ENCODE results near the gene TJP1. TPM values are rescaled to one million over a fixed set of nuclear protein-coding genes. Genes with fewer than 3 reads are reported as not detected.

TJP1 gene
- polyA plus RNA-seq, 4 donors: 19.5 to 61.8 (median 29.8) TPM

GRCh38 chr15:29860872-29861271 lies 38.6 kb upstream of the TJP1 start:
- Histone ChIP-seq H3K4me3 (ENCODE audit: low read depth in 1 of 3, low read length in 3 of 3) (no peak overlapping the region), H3K9me3 (ENCODE audit: control insufficient read depth in 2 of 2, insufficient read depth in 1 of 2, low read depth in 1 of 2, low read length in 1 of 2) (no peaks in the 10 kb centered on the region), H3K27ac (ENCODE audit: low read depth in 1 of 3, low read length in 2 of 3) (no peak overlapping the region), H3K4me1 (ENCODE audit: control insufficient read depth in 3 of 3, insufficient read depth in 2 of 3, low read depth in 1 of 3, low read length in 2 of 3) (no peaks in the 10 kb centered on the region), H3K27me3 (ENCODE audit: control insufficient read depth in 3 of 3, insufficient read depth in 3 of 3, low read length in 3 of 3) (no peaks in the 10 kb centered on the region), H3K36me3 (ENCODE audit: control insufficient read depth in 3 of 3, insufficient read depth in 2 of 3, low read depth in 1 of 3, low read length in 3 of 3) (no peaks in the 10 kb centered on the region)
- no peak for DNase-seq
- no peak for FAIRE-seq
- WGBS, 3 donors: 71 to 87% (median 80%) methylated on average over 2 of the region's 2 CpGs

GRCh38 chr15:29859973-29860715 lies 37.9 kb upstream of the TJP1 start:
- no peak for DNase-seq
- no peaks in the 10 kb centered on the region for H3K4me1 ChIP-seq (ENCODE audit: control insufficient read depth in 3 of 3, insufficient read depth in 2 of 3, low read depth in 1 of 3, low read length in 2 of 3)
- no peak overlapping the region for H3K4me3 ChIP-seq (ENCODE audit: low read depth in 1 of 3, low read length in 3 of 3)
- H3K27ac ChIP-seq (ENCODE audit: low read depth in 1 of 3, low read length in 2 of 3): no peak overlapping the region
- no peaks in the 10 kb centered on the region for H3K36me3 ChIP-seq (ENCODE audit: control insufficient read depth in 3 of 3, insufficient read depth in 2 of 3, low read depth in 1 of 3, low read length in 3 of 3)
- 83 to 86% (median 85%) methylated on average over 4 of the region's 4 CpGs for WGBS, 3 donors
- no peaks in the 10 kb centered on the region for H3K9me3 ChIP-seq (ENCODE audit: control insufficient read depth in 2 of 2, insufficient read depth in 1 of 2, low read depth in 1 of 2, low read length in 1 of 2)
- no peak for FAIRE-seq
- no peaks in the 10 kb centered on the region for H3K27me3 ChIP-seq (ENCODE audit: control insufficient read depth in 3 of 3, insufficient read depth in 3 of 3, low read length in 3 of 3)

GRCh38 chr15:29859293-29859692 lies 37.0 kb upstream of the TJP1 start:
- no peak overlapping the region for H3K4me3 ChIP-seq (ENCODE audit: low read depth in 1 of 3, low read length in 3 of 3)
- 44 to 54% (median 54%) methylated on average over 4 of the region's 4 CpGs for WGBS, 3 donors
- no peaks in the 10 kb centered on the region for H3K9me3 ChIP-seq (ENCODE audit: control insufficient read depth in 2 of 2, insufficient read depth in 1 of 2, low read depth in 1 of 2, low read length in 1 of 2)
- H3K4me1 ChIP-seq (ENCODE audit: control insufficient read depth in 3 of 3, insufficient read depth in 2 of 3, low read depth in 1 of 3, low read length in 2 of 3): no peaks in the 10 kb centered on the region
- no peaks in the 10 kb centered on the region for H3K36me3 ChIP-seq (ENCODE audit: control insufficient read depth in 3 of 3, insufficient read depth in 2 of 3, low read depth in 1 of 3, low read length in 3 of 3)
- no peak for FAIRE-seq
- no peak overlapping the region for H3K27ac ChIP-seq (ENCODE audit: low read depth in 1 of 3, low read length in 2 of 3)
- no peaks in the 10 kb centered on the region for H3K27me3 ChIP-seq (ENCODE audit: control insufficient read depth in 3 of 3, insufficient read depth in 3 of 3, low read length in 3 of 3)
- DNase-seq: no peak

GRCh38 chr15:29857221-29857789 lies 35.0 kb upstream of the TJP1 start:
- Histone ChIP-seq H3K27me3 (ENCODE audit: control insufficient read depth in 3 of 3, insufficient read depth in 3 of 3, low read length in 3 of 3) (no peaks in the 10 kb centered on the region), H3K4me1 (ENCODE audit: control insufficient read depth in 3 of 3, insufficient read depth in 2 of 3, low read depth in 1 of 3, low read length in 2 of 3) (no peaks in the 10 kb centered on the region), H3K36me3 (ENCODE audit: control insufficient read depth in 3 of 3, insufficient read depth in 2 of 3, low read depth in 1 of 3, low read length in 3 of 3) (no peaks in the 10 kb centered on the region), H3K4me3 (ENCODE audit: low read depth in 1 of 3, low read length in 3 of 3) (no peak overlapping the region), H3K9me3 (ENCODE audit: control insufficient read depth in 2 of 2, insufficient read depth in 1 of 2, low read depth in 1 of 2, low read length in 1 of 2) (no peaks in the 10 kb centered on the region), H3K27ac (ENCODE audit: low read depth in 1 of 3, low read length in 2 of 3) (no peak overlapping the region)
- WGBS, 3 donors: 60 to 77% (median 76%) methylated on average over 5 of the region's 5 CpGs
- no peak for FAIRE-seq
- DNase-seq: no peak

GRCh38 chr15:29854413-29854812 lies 32.1 kb upstream of the TJP1 start:
- no peak for DNase-seq
- Histone ChIP-seq H3K4me3 (ENCODE audit: low read depth in 1 of 3, low read length in 3 of 3) (no peak overlapping the region), H3K27ac (ENCODE audit: low read depth in 1 of 3, low read length in 2 of 3) (no peak overlapping the region), H3K9me3 (ENCODE audit: control insufficient read depth in 2 of 2, insufficient read depth in 1 of 2, low read depth in 1 of 2, low read length in 1 of 2) (no peaks in the 10 kb centered on the region), H3K4me1 (ENCODE audit: control insufficient read depth in 3 of 3, insufficient read depth in 2 of 3, low read depth in 1 of 3, low read length in 2 of 3) (no peaks in the 10 kb centered on the region), H3K36me3 (ENCODE audit: control insufficient read depth in 3 of 3, insufficient read depth in 2 of 3, low read depth in 1 of 3, low read length in 3 of 3) (no peaks in the 10 kb centered on the region), H3K27me3 (ENCODE audit: control insufficient read depth in 3 of 3, insufficient read depth in 3 of 3, low read length in 3 of 3) (no peaks in the 10 kb centered on the region)
- no peak for FAIRE-seq
- WGBS, 3 donors: 57 to 70% (median 68%) methylated on average over 6 of the region's 6 CpGs

DNA sequence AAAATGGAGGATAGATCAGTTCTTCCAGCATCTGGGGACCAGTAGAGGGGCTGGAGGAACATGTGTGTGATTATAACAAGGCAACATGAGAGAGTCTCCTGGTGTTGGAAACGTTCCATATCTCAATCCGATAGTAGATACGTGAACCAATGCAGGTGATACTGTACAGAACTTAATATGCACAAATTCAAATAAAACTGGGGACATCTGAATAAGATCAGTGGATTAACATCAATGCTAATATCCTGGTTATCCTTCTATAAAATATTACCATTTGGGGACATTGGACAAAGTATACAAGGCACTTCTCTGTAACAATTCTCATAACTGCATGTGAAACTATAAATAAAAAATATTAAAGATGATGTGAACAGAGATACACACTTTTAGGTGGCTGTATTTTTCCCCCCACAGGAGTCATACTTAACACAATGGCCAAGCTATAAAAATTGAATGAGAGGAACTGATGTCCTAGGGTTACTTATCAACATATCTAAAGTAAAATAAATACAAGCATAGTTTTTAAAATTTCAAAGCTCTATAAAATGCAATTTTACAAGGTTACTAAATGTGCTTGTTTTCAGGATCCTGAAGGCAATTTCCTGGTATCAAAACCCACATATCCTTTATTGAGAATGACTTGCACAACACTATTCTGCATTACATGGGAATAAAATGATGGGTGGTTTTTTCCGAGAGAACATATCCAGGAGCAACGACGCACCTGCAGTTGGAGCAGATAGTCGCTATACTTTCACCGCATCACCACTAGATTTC lies 31.1 kb upstream of the TJP1 start:
- Histone ChIP-seq H3K36me3 (ENCODE audit: control insufficient read depth in 3 of 3, insufficient read depth in 2 of 3, low read depth in 1 of 3, low read length in 3 of 3) (no peaks in the 10 kb centered on the region), H3K4me3 (ENCODE audit: low read depth in 1 of 3, low read length in 3 of 3) (no peak overlapping the region), H3K9me3 (ENCODE audit: control insufficient read depth in 2 of 2, insufficient read depth in 1 of 2, low read depth in 1 of 2, low read length in 1 of 2) (no peaks in the 10 kb centered on the region), H3K4me1 (ENCODE audit: control insufficient read depth in 3 of 3, insufficient read depth in 2 of 3, low read depth in 1 of 3, low read length in 2 of 3) (no peaks in the 10 kb centered on the region), H3K27ac (ENCODE audit: low read depth in 1 of 3, low read length in 2 of 3) (no peak overlapping the region), H3K27me3 (ENCODE audit: control insufficient read depth in 3 of 3, insufficient read depth in 3 of 3, low read length in 3 of 3) (no peaks in the 10 kb centered on the region)
- no peak for DNase-seq
- FAIRE-seq: no peak
- 82 to 86% (median 83%) methylated on average over 8 of the region's 8 CpGs for WGBS, 3 donors

GRCh38 chr15:29852201-29852600 lies 29.9 kb upstream of the TJP1 start:
- Histone ChIP-seq H3K27ac (ENCODE audit: low read depth in 1 of 3, low read length in 2 of 3) (no peak overlapping the region), H3K36me3 (ENCODE audit: control insufficient read depth in 3 of 3, insufficient read depth in 2 of 3, low read depth in 1 of 3, low read length in 3 of 3) (no peaks in the 10 kb centered on the region), H3K4me1 (ENCODE audit: control insufficient read depth in 3 of 3, insufficient read depth in 2 of 3, low read depth in 1 of 3, low read length in 2 of 3) (no peaks in the 10 kb centered on the region), H3K9me3 (ENCODE audit: control insufficient read depth in 2 of 2, insufficient read depth in 1 of 2, low read depth in 1 of 2, low read length in 1 of 2) (no peaks in the 10 kb centered on the region), H3K27me3 (ENCODE audit: control insufficient read depth in 3 of 3, insufficient read depth in 3 of 3, low read length in 3 of 3) (no peaks in the 10 kb centered on the region), H3K4me3 (ENCODE audit: low read depth in 1 of 3, low read length in 3 of 3) (no peak overlapping the region)
- DNase-seq: no peak
- WGBS, 3 donors: 83 to 89% (median 85%) methylated on average over 3 of the region's 3 CpGs
- no peak for FAIRE-seq

- WGBS, 3 donors: 90 to 98% (median 97%) methylated on average over 7 of the region's 7 CpGs
- H3K4me3 ChIP-seq (ENCODE audit: low read depth in 1 of 3, low read length in 3 of 3): no peak overlapping the region
- no peak overlapping the region for H3K27ac ChIP-seq (ENCODE audit: low read depth in 1 of 3, low read length in 2 of 3)
- H3K27me3 ChIP-seq (ENCODE audit: control insufficient read depth in 3 of 3, insufficient read depth in 3 of 3, low read length in 3 of 3): no peaks in the 10 kb centered on the region
- DNase-seq: no peak
- H3K4me1 ChIP-seq (ENCODE audit: control insufficient read depth in 3 of 3, insufficient read depth in 2 of 3, low read depth in 1 of 3, low read length in 2 of 3): no peaks in the 10 kb centered on the region
- H3K9me3 ChIP-seq (ENCODE audit: control insufficient read depth in 2 of 2, insufficient read depth in 1 of 2, low read depth in 1 of 2, low read length in 1 of 2): no peaks in the 10 kb centered on the region
- no peaks in the 10 kb centered on the region for H3K36me3 ChIP-seq (ENCODE audit: control insufficient read depth in 3 of 3, insufficient read depth in 2 of 3, low read depth in 1 of 3, low read length in 3 of 3)
- FAIRE-seq: no peak
These were observed 27.4 kb upstream of the TJP1 start for GRCh38 chr15:29849716-29850115.
